Activated CD4-positive, alpha-beta T cell treated with anti-CD3 and anti-CD28 coated beads, Interleukin-2, Interleukin-4, amounts not matched to agents 100 ng/mL and 50 ng/mL, durations not matched to agents 16 hours and 8 hours (primary cell): ENCODE results near the gene SRGN.

ENCODE experiments used
- DNase-seq: peaks from one replicate; pipeline ENCODE4 v3.0.0-alpha.2; 2020; ENCODE audit warnings: low spot score

SRGN gene

DNA sequence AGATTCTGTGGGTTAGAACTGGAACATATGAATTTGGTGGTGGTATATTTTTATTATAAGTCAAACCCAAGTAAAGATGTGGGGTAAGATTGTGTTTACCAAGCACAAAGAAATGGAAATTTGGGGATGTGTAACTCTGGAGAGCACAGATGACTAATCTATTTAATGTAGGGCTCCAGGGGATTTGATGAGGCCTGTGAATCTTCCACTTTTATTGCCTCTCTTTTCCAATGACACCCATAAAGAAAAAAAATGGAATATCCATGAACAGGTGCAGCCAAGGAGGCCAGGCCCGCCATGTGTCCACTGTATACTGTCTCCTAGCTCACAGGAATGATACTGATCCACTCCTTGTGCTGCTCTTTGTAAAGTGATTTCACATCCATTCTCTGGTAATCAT is 2.8 kb downstream of the SRGN start:
- no peak for DNase-seq

DNA sequence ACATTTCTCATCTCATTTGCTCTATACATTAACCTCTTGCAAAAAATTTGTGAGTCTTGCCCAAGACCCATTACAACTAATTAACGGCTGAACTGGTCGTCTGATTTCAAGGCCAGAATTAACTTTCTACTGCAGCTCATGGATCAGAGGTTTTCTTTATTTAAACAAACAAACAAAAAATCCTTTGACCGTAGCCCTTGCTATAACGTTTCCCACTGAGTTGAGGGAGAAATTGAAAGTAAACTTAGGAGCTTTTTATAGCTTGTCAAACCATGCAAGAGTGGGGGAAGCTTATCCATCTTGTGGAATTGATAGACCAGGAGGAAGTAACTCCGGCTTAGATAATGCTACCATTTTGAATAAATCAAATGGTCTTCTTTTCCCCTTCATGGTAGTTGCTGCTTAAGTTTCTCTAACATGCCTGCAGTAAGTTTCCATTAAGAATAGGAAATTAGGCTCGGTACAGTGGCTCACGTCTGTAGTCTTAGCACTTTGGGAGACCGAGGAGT is 3.3 kb downstream of the SRGN start:
- DNase-seq = no peak

DNA sequence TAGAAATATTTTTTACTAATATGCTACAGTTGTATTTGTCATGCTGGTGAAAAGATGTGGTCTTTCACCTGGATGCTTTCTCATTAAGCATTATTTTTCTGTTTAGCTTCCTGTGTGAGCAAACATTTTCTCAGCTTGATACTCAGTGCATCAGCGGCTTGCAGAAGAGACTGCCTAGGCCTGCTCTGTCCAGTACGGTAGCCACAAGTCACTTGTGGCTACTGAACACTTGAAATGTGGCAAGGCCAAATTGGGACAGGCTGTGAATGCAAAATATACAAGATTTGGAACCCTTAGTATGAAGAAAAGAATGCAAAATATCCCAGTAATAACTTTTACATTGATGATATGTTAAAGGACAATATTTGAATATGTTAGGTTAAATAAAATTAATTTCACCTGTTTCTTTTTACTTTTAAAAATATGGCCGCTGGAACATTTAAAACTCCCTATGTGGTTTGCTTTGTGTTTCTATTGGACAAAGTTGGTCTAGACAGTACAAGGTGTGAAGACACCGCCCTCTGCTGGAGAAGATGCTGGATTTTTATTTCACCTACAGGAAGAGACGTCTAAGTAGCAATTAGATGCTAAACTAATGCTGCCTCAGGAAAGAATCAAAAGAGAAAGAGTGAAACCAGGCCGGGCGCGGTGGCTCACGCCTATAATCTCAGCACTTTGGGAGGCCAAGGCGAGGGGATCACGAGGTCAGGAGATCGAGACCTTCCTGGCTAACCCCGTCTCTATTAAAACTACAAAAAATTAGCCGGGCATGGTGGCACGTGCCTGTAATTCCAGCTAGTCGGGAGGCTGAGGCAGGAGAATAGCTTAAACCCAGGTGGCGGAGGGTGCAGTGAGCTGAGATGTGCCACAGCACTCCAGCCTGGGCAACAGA is 5.3 kb downstream of the SRGN start:
- peak; percentile 92 for DNase-seq

DNA sequence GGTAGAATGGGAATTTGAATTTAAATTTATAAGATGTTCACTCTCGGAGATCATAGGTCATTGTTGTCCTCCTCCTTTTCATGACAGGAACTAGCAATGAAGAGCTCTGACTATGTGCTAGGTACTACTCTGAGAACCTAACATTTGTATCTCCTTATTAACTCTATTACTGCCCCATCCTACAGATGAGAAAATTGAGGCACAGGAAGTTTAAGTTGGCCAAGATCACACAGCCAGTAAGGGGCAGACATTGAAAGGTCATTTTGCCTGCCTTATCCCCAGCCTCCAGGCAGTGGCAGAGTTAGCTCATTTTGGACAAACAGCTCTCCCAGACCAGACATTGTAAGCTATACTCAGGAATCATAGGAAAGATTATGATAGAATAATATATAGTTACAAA is 6.0 kb downstream of the SRGN start:
- DNase-seq = no peak

DNA sequence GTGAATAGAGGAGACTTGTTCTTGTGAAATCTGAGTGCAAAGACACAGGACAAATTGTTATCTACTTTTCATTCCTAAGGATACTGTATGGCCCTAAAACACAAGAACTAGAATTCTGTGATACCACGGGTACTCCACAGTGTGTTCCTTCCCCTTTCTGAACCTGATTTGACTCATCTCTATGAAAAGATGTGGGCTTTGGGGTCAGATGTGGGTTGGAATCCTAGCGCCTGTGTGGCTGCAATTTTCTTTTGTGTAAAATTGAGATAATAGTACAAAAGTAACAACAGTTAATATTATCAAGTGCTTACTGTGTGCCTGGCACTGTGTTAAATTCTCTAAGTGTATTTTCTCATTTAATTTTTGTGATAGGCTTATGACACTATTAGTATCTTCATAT is 8.1 kb downstream of the SRGN start:
- DNase-seq = no peak

DNA sequence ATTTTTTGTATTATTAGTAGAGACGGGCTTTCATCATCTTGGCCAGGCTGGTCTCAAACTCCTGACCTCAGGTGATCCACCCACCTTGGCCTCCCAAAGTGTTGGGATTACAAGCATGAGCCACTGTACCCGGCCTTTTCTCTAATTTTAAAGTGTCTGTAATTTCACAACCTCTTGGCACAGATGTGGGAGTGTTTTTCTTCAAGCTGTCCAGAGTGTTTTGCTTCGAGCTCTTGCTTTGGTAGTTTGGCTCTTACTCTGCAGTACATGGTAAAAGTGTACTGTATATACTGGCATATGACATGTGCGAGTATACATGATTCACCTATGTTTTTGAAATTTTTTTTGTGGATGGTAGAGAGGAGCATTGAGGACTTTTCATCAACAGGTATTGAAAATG is 9.8 kb downstream of the SRGN start:
- no peak for DNase-seq

DNA sequence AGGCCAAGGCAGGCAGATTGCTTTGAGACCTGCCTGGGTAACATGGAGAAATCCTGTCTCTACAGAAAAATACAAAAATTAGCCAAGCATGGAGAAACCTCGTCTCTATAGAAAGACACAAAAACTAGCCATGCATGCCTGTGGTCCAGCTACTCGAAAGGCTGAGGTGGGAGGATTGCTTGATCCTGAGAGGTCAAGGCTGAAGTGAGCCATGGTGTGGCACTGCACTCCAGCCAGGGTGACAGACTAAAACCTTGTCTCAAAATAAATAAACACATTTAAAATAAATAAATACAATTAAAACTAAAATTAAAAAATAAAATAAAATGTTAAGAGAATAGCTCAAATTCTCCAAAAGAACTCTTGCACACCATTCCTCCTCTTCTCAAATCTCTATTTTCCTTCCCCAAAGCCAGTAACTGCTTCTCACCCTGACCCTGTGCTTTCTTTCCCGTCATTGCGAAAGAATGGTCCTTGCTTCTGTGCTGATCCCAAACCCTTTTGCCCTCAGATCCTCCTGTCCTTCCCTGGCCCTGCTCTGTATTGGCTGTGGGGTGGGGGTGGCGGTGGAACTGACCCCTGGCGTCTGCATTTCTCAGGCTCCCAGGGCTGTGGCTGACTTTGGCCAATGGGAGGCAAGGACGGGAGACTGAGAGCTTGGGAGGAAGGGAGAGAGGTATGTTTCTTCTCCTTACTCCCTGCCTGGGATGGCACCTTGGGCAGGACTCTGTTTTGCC is 12.4 kb downstream of the SRGN start:
- DNase-seq = no peak

DNA sequence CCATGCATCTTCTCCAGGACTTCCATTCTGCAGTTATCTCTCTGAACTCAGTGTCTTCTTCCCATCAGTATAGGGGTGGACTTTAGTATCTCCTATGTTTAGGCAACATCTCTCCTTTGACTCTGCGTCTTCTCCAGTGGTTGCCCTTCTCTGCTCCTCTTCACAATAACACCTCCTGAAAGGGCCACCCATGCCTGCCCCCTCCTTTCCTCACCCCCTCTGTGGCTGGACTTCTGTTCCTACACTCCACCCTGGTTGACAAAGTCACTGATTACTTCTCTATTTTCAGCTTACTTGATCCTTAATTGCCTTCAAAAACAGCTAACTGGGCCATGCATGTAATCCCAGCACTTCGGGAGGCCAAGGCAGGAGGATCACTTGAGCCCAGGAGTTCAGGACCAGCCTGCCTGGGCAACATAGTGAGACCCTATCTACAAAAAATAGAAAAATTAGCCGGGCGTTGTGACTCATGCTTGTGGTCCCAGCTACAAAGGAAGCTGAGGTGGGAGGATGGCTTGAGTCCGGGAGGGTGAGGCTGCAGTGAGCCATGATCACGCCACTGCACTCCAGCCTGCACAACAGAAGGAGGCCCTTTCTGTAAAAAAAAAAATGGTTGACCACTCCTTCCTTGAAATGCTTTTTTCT is 13.7 kb downstream of the SRGN start:
- DNase-seq = peak; percentile 44

DNA sequence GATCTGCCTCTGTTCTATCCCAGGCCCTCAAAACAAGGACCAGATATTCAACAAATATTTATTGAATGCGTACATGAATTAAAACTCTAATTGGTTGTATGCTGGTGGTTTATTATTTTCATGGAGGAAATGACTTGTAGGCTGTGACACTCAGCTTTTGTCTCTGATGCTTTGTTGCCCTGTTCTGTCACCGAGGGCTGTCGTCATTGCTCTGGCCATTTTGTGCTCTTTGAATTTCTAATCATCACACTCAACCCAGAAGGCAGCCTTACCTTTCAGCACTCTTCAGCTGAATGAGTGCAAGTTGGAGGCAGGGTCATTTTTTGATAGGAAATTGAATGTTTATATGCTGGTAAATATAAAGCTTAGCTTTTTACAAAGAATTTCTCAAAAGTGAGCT is 14.5 kb downstream of the SRGN start:
- no peak for DNase-seq

DNA sequence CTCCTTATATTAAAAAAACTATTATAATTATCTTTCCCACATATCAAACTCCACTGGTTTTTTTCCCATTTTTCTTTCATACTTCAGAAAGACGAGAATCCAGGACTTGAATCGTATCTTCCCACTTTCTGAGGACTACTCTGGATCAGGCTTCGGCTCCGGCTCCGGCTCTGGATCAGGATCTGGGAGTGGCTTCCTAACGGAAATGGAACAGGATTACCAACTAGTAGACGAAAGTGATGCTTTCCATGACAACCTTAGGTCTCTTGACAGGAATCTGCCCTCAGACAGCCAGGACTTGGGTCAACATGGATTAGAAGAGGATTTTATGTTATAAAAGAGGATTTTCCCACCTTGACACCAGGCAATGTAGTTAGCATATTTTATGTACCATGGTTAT is 15.9 kb downstream of the SRGN start:
- no peak for DNase-seq

DNA sequence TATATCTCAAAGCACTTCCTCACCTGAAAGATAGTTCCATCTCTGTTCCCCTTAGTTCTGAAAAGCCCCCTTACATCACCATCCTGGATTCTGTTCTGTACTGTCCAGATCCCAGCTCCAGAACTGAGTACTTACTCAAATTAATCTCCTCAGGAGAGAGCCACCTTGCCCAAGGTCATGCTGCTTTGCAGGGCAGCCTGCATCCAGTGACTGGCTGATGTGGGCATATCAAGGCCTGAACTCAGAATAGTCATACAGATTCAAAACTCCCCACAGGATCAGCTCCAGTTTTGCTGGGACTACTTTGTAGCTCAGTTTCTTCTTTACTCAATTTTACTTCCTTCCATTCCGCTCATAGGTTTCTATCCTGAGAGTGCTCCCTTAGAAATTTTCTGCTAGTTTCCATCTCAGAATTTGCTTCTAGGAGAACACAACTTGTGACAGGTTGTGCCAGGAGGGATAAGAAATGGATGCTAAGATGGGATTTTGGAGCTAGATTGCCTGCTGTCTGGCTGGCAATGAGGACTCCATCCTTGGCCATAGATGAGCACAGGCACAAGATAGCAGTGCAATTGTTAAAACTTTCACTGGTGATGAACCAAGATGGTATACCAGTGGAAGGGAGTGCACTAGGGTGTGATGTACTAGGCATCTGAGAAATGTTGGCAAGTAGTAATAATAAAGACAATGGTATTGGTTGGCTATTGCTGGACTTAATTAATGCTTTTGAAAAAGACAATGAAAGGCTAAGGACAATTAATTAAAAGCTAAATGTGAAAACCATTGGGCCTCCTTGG is 17.3 kb downstream of the SRGN start:
- no peak for DNase-seq

DNA sequence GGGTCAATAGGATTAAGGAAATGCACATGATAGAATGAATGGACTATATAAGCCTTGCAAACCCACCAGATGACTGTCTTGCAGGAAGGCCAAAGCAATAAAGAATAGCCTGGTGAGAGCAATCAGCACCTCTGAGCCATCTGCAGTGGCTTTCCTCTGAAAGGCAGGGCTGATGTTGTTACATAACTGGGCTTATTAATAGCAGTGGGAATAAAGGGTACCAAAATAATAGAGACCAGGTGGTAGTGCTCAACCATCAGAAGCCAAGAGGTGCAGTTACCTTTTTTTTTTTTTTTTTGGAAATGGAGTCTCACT is 19.2 kb downstream of the SRGN start:
- DNase-seq = no peak

DNA sequence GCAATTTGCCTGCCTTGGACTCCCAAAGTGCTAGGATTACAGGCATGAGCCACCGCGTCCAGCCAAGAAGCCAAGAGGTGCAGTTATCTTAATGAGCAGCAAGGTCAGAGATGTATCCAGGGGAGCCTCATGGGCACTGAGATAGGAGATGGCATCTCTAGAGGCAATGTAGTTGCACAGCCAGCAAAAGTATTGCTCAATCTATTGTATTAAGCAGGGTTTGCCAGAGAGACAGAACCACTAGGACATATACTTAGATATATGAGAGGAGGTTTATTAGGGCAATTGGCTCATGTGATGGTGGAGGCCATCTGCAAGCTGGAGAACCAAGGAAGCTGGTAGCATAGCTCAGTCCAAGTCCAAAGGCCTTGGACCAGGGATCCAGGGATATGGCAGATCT is 19.8 kb downstream of the SRGN start:
- DNase-seq = no peak

DNA sequence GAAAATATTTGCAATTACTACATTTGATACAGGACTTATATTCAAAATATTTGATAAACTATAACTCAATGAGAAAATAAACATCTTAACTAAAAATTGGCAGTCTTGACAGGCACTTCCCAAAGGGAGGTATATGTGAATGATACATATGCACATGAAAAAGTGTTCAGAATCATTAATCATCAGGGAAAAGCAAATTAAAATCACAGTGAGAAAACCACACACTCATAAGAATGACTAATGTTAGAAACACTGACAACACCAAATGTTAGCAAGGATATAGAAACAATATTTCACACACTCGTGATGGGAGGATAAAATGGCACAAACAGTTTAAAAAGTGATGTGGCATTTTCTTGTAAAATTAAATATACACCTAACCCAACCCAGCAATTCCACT is 32.0 kb downstream of the SRGN start:
- no peak for DNase-seq

DNA sequence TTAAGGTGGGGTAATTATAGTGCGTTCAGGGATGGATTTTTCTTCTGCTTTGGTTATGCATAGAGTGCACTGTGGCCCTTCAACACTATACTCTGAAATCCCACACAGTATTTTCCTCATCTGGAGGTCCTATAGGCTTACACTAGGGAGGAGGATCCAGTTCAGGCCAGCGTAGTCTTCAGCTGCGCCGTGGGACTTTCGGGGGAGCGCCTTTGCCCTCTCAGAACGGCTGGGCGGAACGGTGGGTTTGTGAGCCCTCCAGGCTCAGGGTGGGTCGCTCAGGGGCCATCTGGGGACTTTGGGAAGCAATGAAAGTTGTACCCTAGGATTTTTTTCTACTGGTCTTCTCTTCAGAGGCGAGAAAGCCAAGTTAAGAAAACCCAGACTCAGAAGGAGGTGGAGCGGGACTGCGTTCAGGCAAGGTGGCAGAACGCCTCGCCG is 35.4 kb downstream of the SRGN start:
- no peak for DNase-seq

DNA sequence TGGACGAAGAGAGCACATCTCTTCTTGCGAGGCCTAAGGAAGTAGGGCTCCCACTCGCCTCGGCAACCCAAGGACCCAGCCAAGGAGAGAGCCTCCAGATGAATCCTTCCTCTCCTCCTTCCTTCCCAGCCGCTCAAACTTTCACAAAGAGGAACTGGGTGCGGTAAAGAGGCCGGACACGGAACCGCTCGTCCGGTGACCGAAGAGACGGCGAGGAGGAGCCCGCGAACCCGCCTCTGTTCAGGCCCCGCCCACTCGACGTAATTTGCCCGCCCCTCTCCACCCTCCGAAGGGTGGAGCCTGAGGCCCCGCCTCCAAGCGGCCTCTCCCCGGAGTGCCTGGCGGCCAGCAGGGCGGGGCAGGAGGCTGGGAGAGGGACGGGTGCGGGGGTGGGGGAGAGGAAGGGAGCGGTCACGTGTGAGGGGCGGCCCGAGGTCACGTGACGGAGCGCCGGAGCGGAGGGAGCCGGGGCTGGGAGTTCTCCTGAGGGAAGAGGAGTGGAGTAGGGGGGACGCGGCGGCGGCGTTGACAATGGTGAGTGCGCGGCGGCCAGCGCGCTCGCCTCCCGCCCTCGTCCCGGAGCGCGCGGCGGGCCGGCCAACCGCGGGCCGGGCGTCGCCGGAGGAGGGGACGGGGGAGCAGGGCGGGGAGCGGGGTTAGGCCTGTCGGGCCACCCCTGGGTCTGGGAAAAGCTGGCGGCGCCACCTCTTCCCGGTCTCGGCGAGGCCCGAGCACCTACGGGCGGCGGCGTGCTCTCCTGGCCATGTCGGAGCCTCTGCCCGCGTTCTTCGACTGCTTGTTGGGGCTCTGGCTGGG is 36.1 kb downstream of the SRGN start, which contains the start of gene VPS26A:
VPS26A (plus strand) TSS at position 432 of the 816 bp plus-strand sequence; CDS start at position 532, 100 bp downstream.
- peak; percentile 99 for DNase-seq

DNA sequence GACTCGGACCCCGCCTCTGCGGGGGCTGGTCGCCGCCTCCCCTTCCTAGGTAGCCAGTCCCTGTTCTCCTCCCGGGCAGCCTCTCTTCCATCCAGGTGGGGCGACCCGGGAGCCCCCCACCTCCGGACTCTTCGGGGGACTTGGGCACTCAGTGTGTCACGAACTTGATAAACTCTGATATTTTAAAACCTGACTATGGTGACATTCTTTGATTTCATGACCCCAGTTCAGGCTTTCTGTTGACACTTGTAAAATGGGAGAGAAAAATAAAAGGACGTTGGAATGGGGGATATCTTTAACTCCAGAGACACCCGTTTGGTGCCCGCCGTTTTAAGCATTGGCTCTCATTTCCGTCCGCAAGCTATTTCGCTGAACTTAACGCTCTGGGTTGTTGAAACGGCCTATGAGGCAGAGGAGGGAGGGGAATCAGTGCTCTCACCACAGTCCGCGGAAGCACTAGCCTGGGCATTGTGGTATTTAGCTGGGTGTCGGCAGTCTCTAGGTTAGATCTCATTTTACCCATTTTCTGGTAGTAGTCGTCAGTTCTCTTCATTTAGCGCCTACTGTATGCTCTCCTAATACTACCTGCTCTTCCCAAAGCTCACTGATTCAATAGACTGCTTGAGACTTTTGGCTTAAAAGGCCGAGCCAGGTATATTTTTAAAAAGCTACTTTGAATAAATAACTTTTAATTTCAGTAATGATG is 36.8 kb downstream of the SRGN start:
- peak; percentile 74 for DNase-seq

DNA sequence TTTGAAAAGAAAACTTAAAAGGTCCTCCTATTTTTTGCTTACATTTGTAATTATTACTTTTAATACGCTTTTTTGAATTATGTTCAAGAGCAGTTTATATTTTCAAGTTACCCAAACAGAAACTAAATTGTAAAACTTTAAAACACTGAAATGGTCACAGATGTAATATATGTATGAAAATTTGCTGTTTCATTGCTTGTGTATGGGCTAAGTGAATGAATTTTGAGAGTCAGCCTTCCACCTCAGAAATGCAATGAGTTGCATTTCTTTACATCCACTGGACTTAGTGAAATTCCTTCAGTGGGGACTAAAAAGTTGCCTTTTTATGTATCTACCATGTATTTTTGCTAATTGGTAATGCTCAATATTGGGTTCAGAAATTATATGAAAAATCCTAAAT is 37.7 kb downstream of the SRGN start:
- DNase-seq = no peak

DNA sequence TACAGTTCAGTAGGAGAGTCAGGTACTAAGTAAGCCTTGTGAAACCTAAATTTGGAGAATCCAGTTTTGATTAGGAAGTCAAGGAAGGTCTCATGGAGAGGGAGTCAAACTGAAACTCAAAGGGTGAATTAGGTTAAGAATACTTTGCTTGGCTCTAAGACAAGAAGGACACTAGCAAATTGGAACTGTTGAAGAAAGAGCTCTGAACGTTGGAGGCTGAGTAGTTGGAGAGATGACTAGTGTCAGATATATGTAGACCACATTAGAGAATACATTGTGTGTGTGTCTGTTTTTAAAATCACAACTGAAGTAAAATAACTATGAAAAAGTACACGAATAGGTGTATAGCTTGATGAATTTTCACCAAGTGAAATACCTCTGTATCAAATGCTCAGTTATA is 42.3 kb downstream of the SRGN start:
- no peak for DNase-seq

DNA sequence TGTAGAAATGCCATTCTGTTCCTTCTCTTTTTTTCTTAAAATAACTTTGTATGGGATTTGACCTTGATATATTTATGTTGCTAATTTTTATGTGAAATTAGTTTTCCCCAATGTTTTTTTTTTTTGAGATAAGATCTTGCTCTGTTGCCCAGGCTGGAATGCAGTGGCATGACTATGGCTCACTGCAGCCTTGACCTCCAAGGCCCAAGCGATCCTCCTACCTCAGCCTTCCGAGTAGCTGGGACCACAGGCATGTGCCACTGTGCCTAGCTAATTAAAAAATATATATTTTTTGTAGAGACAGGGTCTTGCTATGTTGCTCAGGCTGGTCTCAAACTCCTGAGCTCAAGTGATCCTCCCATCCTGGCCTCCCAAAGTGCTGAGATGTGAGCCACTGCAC is 52.1 kb downstream of the SRGN start:
- no peak for DNase-seq
